H9 (cell line): ENCODE data around the gene EPYC. TPM values are rescaled to one million over a fixed set of nuclear protein-coding genes. Genes with fewer than 3 reads are reported as not detected.

Experiments
- DNase-seq: peaks from one replicate; pipeline ENCODE4 v3.0.0-alpha.2; 2017
- H2AFZ ChIP-seq: one replicate; pipeline ENCODE4 v1.6.1; 2013; ENCODE audit warnings: mild to moderate bottlenecking, low read length, control low read depth, moderate library complexity
- H2AK5ac ChIP-seq: 2 replicates; pipeline ENCODE4 v1.6.1; 2013; ENCODE audit warnings: low read length, control low read depth, mixed read lengths; ENCODE audit not compliant: insufficient read length
- H2BK120ac ChIP-seq: one replicate; pipeline ENCODE4 v1.6.1; 2013; ENCODE audit warnings: low read depth, mild to moderate bottlenecking, low read length, control low read depth, inconsistent platforms; ENCODE audit not compliant: poor library complexity, severe bottlenecking
- H2BK12ac ChIP-seq: 2 replicates; pipeline ENCODE4 v1.6.1; 2013; ENCODE audit warnings: low read length, control low read depth, mixed read lengths, low read depth; ENCODE audit not compliant: insufficient read length
- H2BK15ac ChIP-seq: 2 replicates; pipeline ENCODE4 v1.6.1; 2013; ENCODE audit warnings: low read depth, low read length, control low read depth
- H2BK20ac ChIP-seq: one replicate; pipeline ENCODE4 v1.6.1; 2013; ENCODE audit warnings: low read depth, mild to moderate bottlenecking, low read length, control low read depth, inconsistent platforms; ENCODE audit not compliant: poor library complexity, severe bottlenecking
- H2BK5ac ChIP-seq: 2 replicates; pipeline ENCODE4 v1.6.1; 2013; ENCODE audit warnings: low read length, control low read depth, mixed read lengths; ENCODE audit not compliant: insufficient read length
- H3K14ac ChIP-seq: 2 replicates; pipeline ENCODE4 v1.6.1; 2013; ENCODE audit warnings: low read length, control low read depth; ENCODE audit not compliant: insufficient read depth
- H3K18ac ChIP-seq: 2 replicates; pipeline ENCODE4 v1.6.1; 2013; ENCODE audit warnings: low read depth, mild to moderate bottlenecking, mixed read lengths, low read length, control low read depth; ENCODE audit not compliant: insufficient read length
- H3K23ac ChIP-seq: 2 replicates; pipeline ENCODE4 v1.6.1; 2013; ENCODE audit warnings: low read length, control low read depth, mixed read lengths, low read depth; ENCODE audit not compliant: insufficient read length
- H3K23me2 ChIP-seq: 2 replicates; pipeline ENCODE4 v1.6.1; 2013; ENCODE audit warnings: low read depth, mild to moderate bottlenecking, mixed read lengths, low read length, control low read depth; ENCODE audit not compliant: insufficient read length, poor library complexity, severe bottlenecking
- H3K27ac ChIP-seq: 2 replicates; pipeline ENCODE4 v1.5.1; 2013; ENCODE audit warnings: low read length, control low read depth, mixed read lengths, low read depth; ENCODE audit not compliant: insufficient read length
- H3K27me3 ChIP-seq: 2 replicates; pipeline ENCODE4 v1.6.1; 2013; ENCODE audit warnings: low read length, control low read depth, inconsistent platforms; ENCODE audit not compliant: insufficient read depth
- H3K4ac ChIP-seq: 2 replicates; pipeline ENCODE4 v1.6.1; 2013; ENCODE audit warnings: low read depth, mild to moderate bottlenecking, control low read depth, inconsistent platforms, low read length, moderate library complexity
- H3K4me1 ChIP-seq: 2 replicates; pipeline ENCODE4 v1.6.1; 2013; ENCODE audit warnings: low read length, control low read depth, inconsistent platforms; ENCODE audit not compliant: insufficient read depth
- H3K4me2 ChIP-seq: 2 replicates; pipeline ENCODE4 v1.6.1; 2013; ENCODE audit warnings: low read length, control low read depth, mixed read lengths; ENCODE audit not compliant: insufficient read length, insufficient read depth
- H3K56ac ChIP-seq: 2 replicates; pipeline ENCODE4 v1.6.1; 2013; ENCODE audit warnings: low read depth, mild to moderate bottlenecking, mixed read lengths, low read length, control low read depth; ENCODE audit not compliant: insufficient read length
- H3K79me1 ChIP-seq: 2 replicates; pipeline ENCODE4 v1.6.1; 2013; ENCODE audit warnings: low read depth, mild to moderate bottlenecking, moderate library complexity, low read length, control low read depth, inconsistent platforms; ENCODE audit not compliant: insufficient read depth, poor library complexity, severe bottlenecking
- H3K79me2 ChIP-seq: 2 replicates; pipeline ENCODE4 v1.6.1; 2013; ENCODE audit warnings: low read length, control low read depth, inconsistent platforms; ENCODE audit not compliant: insufficient read depth
- H3K9ac ChIP-seq: 2 replicates; pipeline ENCODE4 v1.6.1; 2013; ENCODE audit warnings: low read length, control low read depth, mixed read lengths; ENCODE audit not compliant: insufficient read length; ENCODE audit errors: extremely low read depth
- H3K9me3 ChIP-seq: one replicate; pipeline ENCODE4 v1.6.1; 2013; ENCODE audit warnings: low read depth, low read length, inconsistent platforms; ENCODE audit not compliant: control insufficient read depth
- H3T11ph ChIP-seq: one replicate; pipeline ENCODE4 v1.6.1; 2013; ENCODE audit warnings: mild to moderate bottlenecking, low read length, control low read depth, inconsistent platforms
- H4K20me1 ChIP-seq: one replicate; pipeline ENCODE4 v1.6.1; 2013; ENCODE audit not compliant: control insufficient read depth, insufficient read length, insufficient read depth
- H4K5ac ChIP-seq: 2 replicates; pipeline ENCODE4 v1.6.1; 2013; ENCODE audit warnings: low read depth, mild to moderate bottlenecking, mixed read lengths, low read length, control low read depth; ENCODE audit not compliant: insufficient read length
- H4K8ac ChIP-seq: replicated peaks from 2 replicates; pipeline ENCODE4 v1.6.1; 2013; ENCODE audit warnings: low read length, control low read depth, mixed read lengths, low read depth; ENCODE audit not compliant: insufficient read length
- H4K91ac ChIP-seq: 2 replicates; pipeline ENCODE4 v1.6.1; 2013; ENCODE audit warnings: low read depth, mild to moderate bottlenecking, moderate library complexity, mixed read lengths, low read length, control low read depth; ENCODE audit not compliant: insufficient read length
- H3K27ac Mint-ChIP-seq, 3 experiments: 2 replicates in 2 of 3; 3 replicates in 1 of 3; pipeline ENCODE4 v1.8.0; 2020 to 2021; ENCODE audit warnings: mixed read lengths in 3 of 3, mild to moderate bottlenecking in 1 of 3, moderate library complexity in 1 of 3
- H3K27me3 Mint-ChIP-seq: 2 replicates; pipeline ENCODE4 v1.8.0; 2021; ENCODE audit warnings: low read depth, mild to moderate bottlenecking, moderate library complexity, mixed read lengths
- H3K36me3 Mint-ChIP-seq, 3 experiments: 2 replicates in 2 of 3; 3 replicates in 1 of 3; pipeline ENCODE4 v1.8.0; 2020 to 2021; ENCODE audit warnings: low read depth in 3 of 3, mixed read lengths in 3 of 3; ENCODE audit not compliant: insufficient read depth in 1 of 3
- H3K4me1 Mint-ChIP-seq, 2 experiments: 2 replicates each; pipeline ENCODE4 v1.8.0; 2020; ENCODE audit warnings: mixed read lengths in 2 of 2
- H3K4me3 Mint-ChIP-seq, 2 experiments: 2 replicates in 1 of 2; 3 replicates in 1 of 2; pipeline ENCODE4 v1.8.0; 2020 to 2021; ENCODE audit warnings: mild to moderate bottlenecking in 2 of 2, mixed read lengths in 2 of 2, moderate library complexity in 1 of 2
- H3K9me3 Mint-ChIP-seq, 2 experiments: 2 replicates in 1 of 2; 3 replicates in 1 of 2; pipeline ENCODE4 v1.8.0; 2020; ENCODE audit warnings: mild to moderate bottlenecking in 2 of 2, mixed read lengths in 2 of 2, moderate library complexity in 1 of 2
- WGBS: extraction: QIAGEN DNeasy Blood & Tissue Kit; methylation state at CpG from one replicate; pipeline ENCODE4 v1.1.7; 2013; ENCODE audit warnings: missing lambda C conversion rate, low lambda C conversion rate, mixed read lengths; ENCODE audit not compliant: insufficient read length; ENCODE audit errors: extremely low coverage; 5-methylcytosine and 5-hydroxymethylcytosine counted together
- total RNA-seq: library from RNA; stranded (reverse); gene quantifications from 2 replicates; pipeline ENCODE4 v1.2.1, GENCODE V29; 2021
- TF ChIP-seq, protein P1 (sequence below): fragments of 200-600 bp; sonication (generic); conservative IDR thresholded peaks from 3 replicates; pipeline ENCODE4 v1.8.0; 2021; ENCODE audit warnings: antibody characterized with exemption, mild to moderate bottlenecking

EPYC gene
- total RNA-seq, 1 experiment from 2014 or later: not detected

GRCh38 chr12:90921536-90921935 lies 83.2 kb downstream of the EPYC start:
- no peak overlapping the region for H3K27ac Mint-ChIP-seq
- Histone ChIP-seq H3K79me2 (no peaks in the 10 kb centered on the region), H3K23ac (no peak overlapping the region), H3K79me1 (no peaks in the 10 kb centered on the region), H2BK120ac (no peak overlapping the region), H3K14ac (no peak overlapping the region), H3K27me3 (no peaks in the 10 kb centered on the region), H3K4me1 (no peaks in the 10 kb centered on the region), H3K4me2 (no peak overlapping the region), H4K20me1 (no peaks in the 10 kb centered on the region), H2BK15ac (no peak overlapping the region), H3K56ac (no peak overlapping the region), H2BK5ac (no peak overlapping the region), H3K27ac (no peak overlapping the region), H4K91ac (no peak overlapping the region), H2BK20ac (no peak overlapping the region), H3K9me3 (no peaks in the 10 kb centered on the region), H3K4ac (no peak overlapping the region), H2BK12ac (no peak overlapping the region), H4K5ac (no peak overlapping the region), H2AK5ac (no peak overlapping the region), H4K8ac (no peak overlapping the region), H3K9ac (no peak overlapping the region), H3K18ac (no peak overlapping the region), H3T11ph (no peak overlapping the region), H2AFZ (no peak overlapping the region), H3K23me2 (no peaks in the 10 kb centered on the region)
- no peaks in the 10 kb centered on the region; the same call in 1 of the 2 replicates for H3K27me3 Mint-ChIP-seq
- H3K9me3 Mint-ChIP-seq: no peaks in the 10 kb centered on the region
- no peak overlapping the region for H3K4me3 Mint-ChIP-seq
- TF ChIP-seq, protein P1, sequence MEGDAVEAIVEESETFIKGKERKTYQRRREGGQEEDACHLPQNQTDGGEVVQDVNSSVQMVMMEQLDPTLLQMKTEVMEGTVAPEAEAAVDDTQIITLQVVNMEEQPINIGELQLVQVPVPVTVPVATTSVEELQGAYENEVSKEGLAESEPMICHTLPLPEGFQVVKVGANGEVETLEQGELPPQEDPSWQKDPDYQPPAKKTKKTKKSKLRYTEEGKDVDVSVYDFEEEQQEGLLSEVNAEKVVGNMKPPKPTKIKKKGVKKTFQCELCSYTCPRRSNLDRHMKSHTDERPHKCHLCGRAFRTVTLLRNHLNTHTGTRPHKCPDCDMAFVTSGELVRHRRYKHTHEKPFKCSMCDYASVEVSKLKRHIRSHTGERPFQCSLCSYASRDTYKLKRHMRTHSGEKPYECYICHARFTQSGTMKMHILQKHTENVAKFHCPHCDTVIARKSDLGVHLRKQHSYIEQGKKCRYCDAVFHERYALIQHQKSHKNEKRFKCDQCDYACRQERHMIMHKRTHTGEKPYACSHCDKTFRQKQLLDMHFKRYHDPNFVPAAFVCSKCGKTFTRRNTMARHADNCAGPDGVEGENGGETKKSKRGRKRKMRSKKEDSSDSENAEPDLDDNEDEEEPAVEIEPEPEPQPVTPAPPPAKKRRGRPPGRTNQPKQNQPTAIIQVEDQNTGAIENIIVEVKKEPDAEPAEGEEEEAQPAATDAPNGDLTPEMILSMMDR: no peak
- H3K36me3 Mint-ChIP-seq: no peaks in the 10 kb centered on the region
- no CpG with 5 or more reads among the region's 1 CpG for WGBS
- DNase-seq: no peak
- peaks cover 8% of the 10 kb centered on the region in 2 experiments for H3K4me1 Mint-ChIP-seq
